EH (cell line): Measurements from ENCODE around the gene COA4.

ENCODE experiments used
- DNase-seq: peaks from one replicate; pipeline ENCODE4 v3.0.0-alpha.2; 2015; ENCODE audit warnings: low read depth

Gene COA4

DNA sequence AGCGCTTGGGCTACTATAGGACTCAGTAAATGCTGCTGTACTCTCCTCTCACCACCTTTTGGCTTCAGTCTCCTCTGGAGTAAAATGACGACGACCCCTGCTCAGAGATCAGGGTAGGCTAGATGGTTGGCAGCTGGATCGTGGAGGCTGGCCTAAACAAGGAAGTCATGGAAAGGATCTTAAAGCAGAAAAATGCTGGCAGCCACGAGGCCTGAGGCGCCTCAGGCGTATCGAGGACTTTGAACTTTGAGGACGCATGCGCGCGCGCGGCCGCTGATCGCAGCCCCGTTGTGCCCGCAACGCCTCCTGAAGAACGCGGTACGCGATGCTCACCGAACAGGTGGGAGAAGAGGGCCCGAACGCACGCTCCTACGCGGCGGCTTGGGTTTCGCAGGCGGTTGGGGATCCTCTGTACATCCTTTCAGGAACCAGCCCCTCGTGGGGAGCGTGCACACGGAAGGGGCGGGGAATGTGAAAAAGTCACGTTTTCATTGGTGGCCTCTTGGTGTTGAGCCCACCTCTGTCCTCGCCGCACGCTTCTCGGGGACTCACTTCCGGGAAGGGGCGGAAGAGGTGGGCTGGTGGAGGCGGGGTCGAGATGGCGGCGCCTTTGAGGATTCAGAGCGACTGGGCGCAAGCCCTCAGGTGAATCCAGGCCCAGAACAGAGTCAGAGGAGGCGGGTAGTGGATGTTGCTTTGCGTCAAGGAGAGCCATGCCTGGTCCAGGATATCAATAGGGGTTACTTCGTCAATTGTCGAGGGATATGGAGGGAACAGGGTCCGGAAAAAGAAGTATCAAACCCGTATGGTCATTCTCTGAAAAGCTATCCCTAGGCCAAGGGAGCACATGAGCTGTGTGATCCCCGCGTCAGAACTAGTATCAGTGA is at the start of gene COA4, which contains the start of gene PAAF1:
Gene COA4, minus strand, starts transcription at position 423 of the 887 bp plus-strand sequence. CDS start 3,468 bp downstream, outside the sequence.
Gene PAAF1, plus strand, starts transcription at position 576 of the 887 bp plus-strand sequence. Its CDS starts 23 bp downstream, at position 599.
- DNase-seq = peak; percentile 98

- DNase-seq = no peak
Measured at GRCh38 chr11:73921180-73921579, 44.5 kb upstream of the COA4 start.

DNA sequence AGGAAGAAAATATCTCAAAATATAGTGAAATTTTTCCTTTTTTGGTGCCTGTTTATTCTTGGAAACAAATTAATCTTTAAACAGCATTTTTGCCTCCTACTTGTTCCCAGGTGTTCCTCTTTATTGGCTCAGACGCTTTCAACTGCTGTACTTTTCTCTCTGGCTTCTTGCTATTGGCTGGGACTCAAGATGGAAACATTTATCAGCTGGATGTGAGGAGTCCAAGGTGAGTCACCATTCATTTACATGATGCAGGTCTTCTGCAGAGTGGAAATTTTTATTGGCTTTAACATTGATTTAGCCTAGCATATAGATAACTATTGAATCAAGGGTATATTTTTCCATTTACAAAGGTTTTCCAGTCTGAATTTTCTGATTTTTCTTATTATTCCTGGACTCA is 39.8 kb upstream of the COA4 start:
- no peak for DNase-seq

DNA sequence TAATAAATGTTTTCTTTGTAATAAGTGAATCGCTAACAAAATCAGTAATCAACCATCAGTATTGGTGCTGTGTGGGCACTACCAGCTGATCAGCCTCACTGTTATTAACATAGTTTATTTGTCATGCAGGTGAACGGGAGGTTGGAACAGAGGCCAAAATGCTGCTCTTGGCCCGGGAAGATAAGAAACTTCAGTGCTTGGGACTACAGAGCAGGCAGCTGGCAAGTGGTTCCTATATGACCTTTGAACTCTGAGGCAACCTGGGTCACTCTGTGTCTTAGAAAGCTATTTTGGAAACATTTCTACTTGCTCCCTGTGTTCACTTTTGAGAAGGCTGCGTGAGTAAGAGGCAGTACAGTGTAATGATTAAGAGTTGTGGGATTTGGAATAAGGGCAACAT is 37.6 kb upstream of the COA4 start:
- DNase-seq = no peak

- no peak for DNase-seq
Measured at GRCh38 chr11:73913472-73913871, 36.8 kb upstream of the COA4 start.

GRCh38 chr11:73912026-73912425 is 35.4 kb upstream of the COA4 start:
- no peak for DNase-seq

DNA sequence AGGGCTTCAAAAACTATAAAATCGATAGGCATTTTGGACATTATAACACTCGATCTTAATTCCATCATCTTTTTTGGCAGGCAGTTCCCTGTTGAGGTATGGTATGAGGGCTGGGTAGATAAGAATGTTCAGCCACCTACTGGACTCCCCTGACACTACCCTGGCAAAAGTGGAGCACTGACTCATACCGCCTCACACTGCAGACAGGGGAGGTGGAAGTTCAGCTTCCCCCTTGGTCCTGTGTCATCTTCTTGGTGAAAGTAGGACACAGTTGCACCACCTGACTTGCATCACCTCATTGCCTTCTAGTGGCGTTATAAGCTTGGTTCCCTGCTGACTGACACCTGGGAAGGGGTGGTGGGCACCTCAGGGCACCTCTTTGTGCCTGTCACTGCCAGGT is 30.5 kb upstream of the COA4 start:
- DNase-seq = peak; percentile 47

DNA sequence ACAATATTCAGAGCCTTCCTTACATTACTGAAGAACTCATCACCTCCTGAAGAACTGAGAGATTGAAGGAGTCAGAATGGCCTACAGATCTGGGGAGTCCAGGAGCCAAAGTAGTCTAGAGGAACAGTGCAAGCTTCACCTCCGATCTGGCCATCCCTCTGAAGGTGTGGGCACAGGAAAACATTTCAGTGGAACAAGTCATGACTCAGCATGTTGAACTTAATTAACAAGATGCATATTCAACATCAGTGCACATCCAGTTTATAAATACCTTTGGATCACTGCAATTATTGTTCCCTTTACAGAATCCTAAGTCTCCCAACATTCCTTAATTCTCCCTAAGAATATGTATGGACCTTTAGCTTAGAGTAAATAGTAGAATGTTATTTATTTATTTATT is 25.7 kb upstream of the COA4 start:
- DNase-seq = no peak

DNA sequence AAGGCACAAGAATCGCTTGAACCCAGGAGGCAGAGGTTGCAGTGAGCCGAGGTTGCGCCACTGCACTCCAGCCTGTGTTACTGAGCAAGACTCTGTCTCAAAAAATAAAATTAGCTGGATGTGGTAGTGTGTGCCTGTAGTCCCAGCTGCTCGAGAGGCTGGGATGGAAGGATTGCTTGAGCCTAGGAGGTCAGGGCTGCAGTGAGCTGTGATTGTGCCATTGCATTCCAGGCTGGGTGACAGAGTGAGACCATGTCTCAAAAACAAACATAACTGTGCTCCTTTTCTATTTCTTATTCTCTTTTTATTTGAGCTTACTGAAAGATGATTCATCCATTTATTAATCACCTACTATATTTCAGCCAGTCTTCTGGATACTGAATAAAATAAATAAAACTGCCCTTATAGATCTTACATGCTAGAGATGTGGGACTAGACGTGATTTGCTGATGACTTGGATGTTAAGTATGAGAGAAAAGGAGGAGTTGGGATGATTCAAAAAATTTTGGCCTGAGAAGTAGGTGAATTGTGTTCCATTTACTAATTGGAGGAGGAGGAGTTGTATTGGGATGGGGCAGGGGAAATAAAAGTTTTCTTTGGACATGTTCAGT is 18.2 kb upstream of the COA4 start:
- DNase-seq = peak; percentile 72

GRCh38 chr11:73893041-73893440 is 16.4 kb upstream of the COA4 start:
- DNase-seq = no peak

- no peak for DNase-seq
Measured at GRCh38 chr11:73889536-73889935, 12.9 kb upstream of the COA4 start.

GRCh38 chr11:73889019-73889418 is 12.4 kb upstream of the COA4 start:
- DNase-seq = peak; percentile 23

- DNase-seq = no peak
Measured at GRCh38 chr11:73888244-73888643, 11.6 kb upstream of the COA4 start.

- no peak for DNase-seq
Measured at GRCh38 chr11:73883856-73884255, 7.2 kb upstream of the COA4 start.

DNA sequence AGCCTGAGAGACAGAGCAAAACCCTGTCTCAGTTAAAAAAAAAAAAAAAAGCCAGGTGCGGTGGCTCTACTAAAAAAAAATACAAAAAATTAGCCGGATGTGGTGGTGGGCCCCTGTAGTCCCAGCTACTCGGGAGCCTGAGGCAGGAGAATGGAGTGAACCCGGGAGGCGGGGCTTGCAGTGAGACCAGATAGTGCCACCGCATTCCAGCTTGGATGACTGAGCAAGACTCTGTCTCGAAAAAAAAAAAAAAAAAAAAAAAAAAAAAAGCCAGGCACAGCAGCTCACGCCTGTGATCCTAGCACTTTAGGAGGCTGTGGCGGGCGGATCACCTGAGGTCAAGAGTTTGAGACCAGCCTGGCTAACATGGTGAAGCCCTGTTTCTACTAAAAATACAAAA is 3.8 kb upstream of the COA4 start:
- peak; percentile 35 for DNase-seq

DNA sequence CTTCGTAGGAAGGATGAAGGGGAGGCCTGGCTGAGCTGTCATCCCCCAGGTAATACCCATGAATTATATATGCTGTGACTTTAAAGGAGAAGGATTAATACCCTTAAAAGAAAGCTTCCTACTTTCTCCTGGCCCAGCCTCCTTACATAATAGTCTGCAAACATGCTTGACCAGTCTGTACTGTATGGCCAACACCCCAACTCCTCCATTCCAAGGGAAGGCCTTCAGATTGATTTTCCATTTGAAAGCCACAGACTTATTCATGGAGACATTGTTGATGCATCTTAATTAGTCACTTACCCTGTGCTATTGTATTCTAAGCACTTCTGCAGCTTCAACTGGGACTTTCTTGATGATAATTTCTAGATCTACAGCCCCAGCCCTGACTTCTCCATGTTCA is 2.1 kb upstream of the COA4 start:
- DNase-seq = no peak

DNA sequence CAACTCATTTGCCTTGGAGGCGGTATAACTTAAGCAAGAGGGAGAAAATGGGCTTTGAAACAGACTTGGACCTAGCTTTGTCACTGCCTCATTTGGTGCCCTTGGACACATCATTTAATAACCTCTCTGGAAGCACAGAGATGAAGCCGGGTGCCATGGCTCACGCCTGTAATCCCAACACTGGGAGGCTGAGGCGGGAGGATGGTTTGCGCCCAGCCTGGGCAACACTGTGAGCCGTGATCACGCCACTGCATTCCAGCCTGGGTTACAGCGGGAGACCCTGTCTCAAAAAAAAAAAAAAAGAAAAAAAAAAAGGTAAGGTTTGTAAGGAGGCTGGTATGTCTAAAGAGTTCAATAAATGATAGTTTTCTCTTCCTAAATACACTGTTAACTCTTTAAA is 806 bp downstream of the COA4 start:
- peak; percentile 15 for DNase-seq

GRCh38 chr11:73875380-73875779 is 1.3 kb downstream of the COA4 start:
- DNase-seq = no peak

DNA sequence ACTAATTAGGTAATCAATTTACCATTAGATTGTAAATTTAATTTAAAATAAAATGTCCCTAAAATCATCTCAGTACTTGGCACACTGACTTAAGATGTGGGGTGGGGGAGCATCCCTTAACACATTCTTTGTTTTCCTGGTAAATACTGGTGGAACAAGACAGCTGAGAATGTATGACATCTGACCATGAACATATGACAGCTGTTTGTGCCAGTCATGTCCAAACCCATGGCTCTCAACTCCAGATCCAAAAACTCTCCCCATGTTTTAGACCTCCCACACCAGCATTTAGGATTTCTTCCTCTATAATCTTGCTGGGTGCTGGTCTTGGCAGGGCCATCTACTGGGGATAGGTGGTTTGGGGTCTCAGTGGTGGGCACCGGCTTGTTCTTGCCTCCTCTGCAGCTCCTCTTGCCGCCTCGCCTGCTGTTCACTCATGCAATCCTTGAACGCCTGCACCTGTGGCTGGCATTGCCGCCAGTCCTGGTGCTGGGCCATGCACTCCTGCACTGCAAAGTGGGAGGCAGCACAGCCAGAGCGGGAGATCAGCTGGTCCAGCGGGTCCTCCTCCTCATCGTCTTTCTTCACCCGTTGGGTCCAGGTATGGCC is 3.8 kb downstream of the COA4 start:
- DNase-seq = no peak

DNA sequence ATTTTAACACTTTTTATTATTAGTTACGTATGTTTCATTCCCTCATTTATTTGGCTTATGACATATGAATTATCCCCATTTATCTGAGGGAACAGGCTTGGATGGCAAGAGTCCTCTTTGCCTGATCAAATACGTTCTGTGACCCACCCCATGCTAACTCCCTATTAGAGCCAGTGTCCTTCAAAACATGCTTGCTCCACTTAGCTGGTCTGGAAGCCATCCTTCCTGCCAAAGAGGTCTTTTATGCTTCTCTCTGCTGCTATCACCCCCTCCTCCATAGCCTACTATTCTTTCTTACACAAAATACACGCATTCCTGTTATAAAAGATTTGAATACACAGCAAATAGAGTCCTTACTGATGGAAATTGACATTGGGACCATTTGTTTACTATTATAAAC is 6.4 kb downstream of the COA4 start:
- no peak for DNase-seq

DNA sequence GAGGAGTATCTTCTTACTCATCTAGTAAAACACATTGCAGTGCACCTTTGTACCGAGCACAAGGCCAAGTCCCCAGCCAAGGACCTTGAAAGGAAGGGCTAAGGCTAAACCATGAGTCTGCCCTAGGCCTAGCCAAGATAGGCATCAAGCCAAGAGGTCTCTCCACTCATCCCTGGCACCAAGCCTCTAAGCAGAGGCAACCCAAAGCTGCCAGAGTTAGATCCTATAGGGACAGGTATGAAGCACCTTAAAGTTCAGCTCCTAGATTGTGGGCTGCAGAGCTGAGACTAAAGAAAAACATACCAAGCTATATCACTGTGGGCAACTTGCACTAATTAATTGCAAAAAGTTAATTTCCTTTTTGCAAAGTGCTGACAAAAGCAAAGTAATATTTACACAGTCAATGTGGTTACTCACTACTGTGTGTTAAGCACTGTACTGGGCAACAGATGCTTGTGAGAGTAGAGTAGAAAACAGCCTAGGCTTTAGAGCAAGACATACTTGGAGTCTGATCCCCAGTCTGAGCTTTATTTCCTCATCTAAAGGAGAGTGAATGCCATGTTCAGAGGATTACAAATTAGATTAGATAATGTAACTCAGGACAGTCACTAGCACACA is 7.2 kb downstream of the COA4 start:
- DNase-seq = peak; percentile 7

DNA sequence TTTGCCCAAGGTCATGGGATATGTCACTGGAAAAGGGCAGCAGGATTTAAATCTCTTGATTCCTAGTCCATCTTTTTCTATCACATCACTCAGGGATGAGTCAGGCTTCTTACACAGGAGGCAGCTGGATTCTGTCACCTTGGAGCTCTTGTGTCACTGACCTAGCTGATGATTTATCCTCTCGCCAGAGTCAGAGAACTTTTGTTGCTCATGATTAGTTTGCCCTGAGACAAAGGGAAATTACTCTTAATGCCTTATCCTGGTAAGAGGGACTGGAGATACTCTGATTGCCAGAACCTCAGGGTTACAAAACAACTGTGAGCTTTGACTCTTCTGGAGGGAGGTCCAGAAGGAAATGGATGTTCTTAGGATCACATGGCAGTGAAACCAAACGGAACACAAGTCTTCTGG is 10.1 kb downstream of the COA4 start:
- peak; percentile 89 for DNase-seq
